CD14-positive monocyte (primary cell): Measurements from ENCODE around the gene HOXB3. TPM values are rescaled to one million over a fixed set of nuclear protein-coding genes. Genes with fewer than 3 reads are reported as not detected.

Experiments
- DNase-seq, 3 donors: peaks; one replicate each; pipeline ENCODE4 v3.0.0-alpha.2; 2011 to 2022
- H2AFZ ChIP-seq: 2 replicates; pipeline ENCODE4 v1.6.0; 2012; ENCODE audit warnings: mild to moderate bottlenecking, low read depth, low read length, inconsistent platforms; ENCODE audit not compliant: insufficient read depth, poor library complexity, severe bottlenecking
- H3K27ac ChIP-seq, 2 donors: 1 replicate in 1 of 2; 2 replicates in 1 of 2; pipeline ENCODE4 v1.5.1; 2012 to 2013; ENCODE audit warnings: low read length in 2 of 2, control low read depth in 1 of 2, inconsistent platforms in 1 of 2, low read depth in 1 of 2, mild to moderate bottlenecking in 1 of 2
- H3K27me3 ChIP-seq, 2 donors: one replicate each; pipeline versions ENCODE4 v1.6.0 to v1.6.1; 2011 to 2013; ENCODE audit warnings: low read length in 2 of 2; ENCODE audit not compliant: control insufficient read depth in 2 of 2, insufficient read depth in 2 of 2
- H3K36me3 ChIP-seq, 2 donors: replicated peaks in 1 of 2; 1 replicate in 1 of 2; 2 replicates in 1 of 2; pipeline versions ENCODE4 v1.5.1 to v1.6.1; 2012 to 2013; ENCODE audit warnings: low read length in 2 of 2, control low read depth in 1 of 2, inconsistent platforms in 1 of 2, mild to moderate bottlenecking in 1 of 2; ENCODE audit not compliant: insufficient read depth in 2 of 2, control insufficient read depth in 1 of 2
- H3K4me1 ChIP-seq, 2 donors: 1 replicate in 1 of 2; 2 replicates in 1 of 2; pipeline versions ENCODE4 v1.5.1 to v1.6.1; 2012 to 2013; ENCODE audit warnings: low read length in 2 of 2, control low read depth in 1 of 2, inconsistent platforms in 1 of 2, mild to moderate bottlenecking in 1 of 2, moderate library complexity in 1 of 2; ENCODE audit not compliant: insufficient read depth in 2 of 2, control insufficient read depth in 1 of 2
- H3K4me2 ChIP-seq: replicated peaks from 2 replicates; pipeline ENCODE3; 2012; ENCODE audit warnings: low read length, moderate library complexity, mild to moderate bottlenecking; ENCODE audit not compliant: poor library complexity, severe bottlenecking; ENCODE audit errors: extremely low read depth
- H3K4me3 ChIP-seq, 3 experiments: fragments of 200-600 bp in 1 of 3; sonication (generic) in 1 of 3; replicated peaks in 1 of 3; 1 replicate in 2 of 3; 2 replicates in 1 of 3; pipeline ENCODE4 v1.5.1; 2011 to 2013; ENCODE audit warnings: low read length in 3 of 3, mild to moderate bottlenecking in 3 of 3, control low read depth in 2 of 3, low read depth in 2 of 3, inconsistent platforms in 1 of 3, moderate library complexity in 1 of 3
- H3K79me2 ChIP-seq: 2 replicates; pipeline ENCODE4 v1.6.0; 2012; ENCODE audit warnings: mild to moderate bottlenecking, control low read depth, inconsistent platforms, low read length, moderate library complexity; ENCODE audit not compliant: insufficient read depth
- H3K9ac ChIP-seq: 2 replicates; pipeline ENCODE4 v1.6.0; 2017; ENCODE audit warnings: low read length, mild to moderate bottlenecking; ENCODE audit not compliant: insufficient read depth, poor library complexity, severe bottlenecking
- H3K9me3 ChIP-seq, 2 donors: replicated peaks in 1 of 2; 1 replicate in 1 of 2; 2 replicates in 1 of 2; pipeline versions ENCODE4 v1.5.1 to v1.6.1; 2012 to 2013; ENCODE audit warnings: low read length in 2 of 2, control low read depth in 1 of 2; ENCODE audit not compliant: control insufficient read depth in 1 of 2, insufficient read depth in 1 of 2
- H4K20me1 ChIP-seq: 2 replicates; pipeline ENCODE4 v1.6.0; 2012; ENCODE audit warnings: mild to moderate bottlenecking, low read length, control low read depth, moderate library complexity; ENCODE audit not compliant: insufficient read depth
- H3K27ac Mint-ChIP-seq, 7 donors: one replicate each; pipeline ENCODE4 v1.8.0; 2020; ENCODE audit warnings: mild to moderate bottlenecking in 7 of 7, mixed read lengths in 7 of 7, moderate library complexity in 6 of 7, inconsistent platforms in 2 of 7
- H3K27me3 Mint-ChIP-seq, 3 donors: one replicate each; pipeline ENCODE4 v1.8.0; 2021 to 2022; ENCODE audit warnings: low read depth in 3 of 3, mild to moderate bottlenecking in 3 of 3, mixed read lengths in 3 of 3, moderate library complexity in 3 of 3, inconsistent platforms in 1 of 3
- H3K36me3 Mint-ChIP-seq, 2 donors: one replicate each; pipeline ENCODE4 v1.8.0; 2020; ENCODE audit warnings: mixed read lengths in 2 of 2, inconsistent platforms in 1 of 2, mild to moderate bottlenecking in 1 of 2
- H3K4me1 Mint-ChIP-seq: one replicate; pipeline ENCODE4 v1.8.0; 2020; ENCODE audit warnings: mild to moderate bottlenecking, mixed read lengths
- H3K4me3 Mint-ChIP-seq, 2 donors: one replicate each; pipeline ENCODE4 v1.8.0; 2020; ENCODE audit warnings: mild to moderate bottlenecking in 2 of 2, mixed read lengths in 2 of 2, moderate library complexity in 1 of 2
- H3K9me3 Mint-ChIP-seq, 7 donors: one replicate each; pipeline ENCODE4 v1.8.0; 2020 to 2022; ENCODE audit warnings: mixed read lengths in 7 of 7, mild to moderate bottlenecking in 6 of 7, moderate library complexity in 6 of 7, inconsistent platforms in 2 of 7
- WGBS: methylation state at CpG from one replicate; pipeline ENCODE4 v1.1.5; 2013; ENCODE audit warnings: missing lambda C conversion rate; ENCODE audit not compliant: insufficient coverage; 5-methylcytosine and 5-hydroxymethylcytosine counted together
- intact Hi-C, 2 donors: fragments of 100-400 bp; cut with micrococcal nuclease; formaldehyde crosslinking; loops; one replicate each; pipeline versions ENCODE4 v1.15.0 to v1.15.1; 2023
- polyA plus RNA-seq, 3 donors: library from polyadenylated mRNA; depleted of rRNA in 1 of 3; unstranded in 2 of 3; stranded (reverse) in 1 of 3; fragments of 300-500 nt in 2 of 3; fragments of >200 nt in 1 of 3; fragmentation: Illumina TruSeq in 2 of 3; gene quantifications; 1 replicate in 2 of 3; 2 replicates in 1 of 3; pipeline ENCODE4 v1.2.3, GENCODE V29; 2012 to 2021
- TF ChIP-seq, protein P1 (sequence below): fragments of 200-600 bp; IDR thresholded peaks from one replicate; pipeline ENCODE4 v1.8.0; 2022; ENCODE audit warnings: antibody characterized with exemption, mild to moderate bottlenecking

Gene HOXB3
- polyA plus RNA-seq, 3 donors: 0.56 TPM; not detected in 2

- Mint-ChIP-seq H3K4me3 (no peak overlapping the region), H3K27me3 (peaks cover 54 to 57% (median 56%) of the 10 kb centered on the region in 3 donors), H3K27ac (no peak overlapping the region), H3K4me1 (peaks cover 22% of the 10 kb centered on the region), H3K36me3 (peaks cover 2 to 10% of the 10 kb centered on the region in 2 donors), H3K9me3 (peaks cover 0 to 11% (median 0%) of the 10 kb centered on the region in 7 donors)
- H3K79me2 ChIP-seq: no peaks in the 10 kb centered on the region
- H3K4me1 ChIP-seq: peaks cover 11 to 21% of the 10 kb centered on the region in 2 donors
- no peak overlapping the region for H3K9ac ChIP-seq
- no peak for DNase-seq
- no peaks in the 10 kb centered on the region for H4K20me1 ChIP-seq
- no peaks in the 10 kb centered on the region for H3K36me3 ChIP-seq
- TF ChIP-seq, protein P1, sequence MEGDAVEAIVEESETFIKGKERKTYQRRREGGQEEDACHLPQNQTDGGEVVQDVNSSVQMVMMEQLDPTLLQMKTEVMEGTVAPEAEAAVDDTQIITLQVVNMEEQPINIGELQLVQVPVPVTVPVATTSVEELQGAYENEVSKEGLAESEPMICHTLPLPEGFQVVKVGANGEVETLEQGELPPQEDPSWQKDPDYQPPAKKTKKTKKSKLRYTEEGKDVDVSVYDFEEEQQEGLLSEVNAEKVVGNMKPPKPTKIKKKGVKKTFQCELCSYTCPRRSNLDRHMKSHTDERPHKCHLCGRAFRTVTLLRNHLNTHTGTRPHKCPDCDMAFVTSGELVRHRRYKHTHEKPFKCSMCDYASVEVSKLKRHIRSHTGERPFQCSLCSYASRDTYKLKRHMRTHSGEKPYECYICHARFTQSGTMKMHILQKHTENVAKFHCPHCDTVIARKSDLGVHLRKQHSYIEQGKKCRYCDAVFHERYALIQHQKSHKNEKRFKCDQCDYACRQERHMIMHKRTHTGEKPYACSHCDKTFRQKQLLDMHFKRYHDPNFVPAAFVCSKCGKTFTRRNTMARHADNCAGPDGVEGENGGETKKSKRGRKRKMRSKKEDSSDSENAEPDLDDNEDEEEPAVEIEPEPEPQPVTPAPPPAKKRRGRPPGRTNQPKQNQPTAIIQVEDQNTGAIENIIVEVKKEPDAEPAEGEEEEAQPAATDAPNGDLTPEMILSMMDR: no peak
- no peaks in the 10 kb centered on the region for H3K9me3 ChIP-seq
- WGBS: 94% methylated on average over 2 of the region's 11 CpGs
- intact Hi-C loops: no loop called here
- no peak overlapping the region for H2AFZ ChIP-seq
- no peak overlapping the region for H3K27ac ChIP-seq
- peaks cover 21 to 48% of the 10 kb centered on the region in 2 donors for H3K27me3 ChIP-seq
- H3K4me3 ChIP-seq: no peak overlapping the region
- no peak overlapping the region for H3K4me2 ChIP-seq
Observed at GRCh38 chr17:48552466-48553189, 37.4 kb downstream of the HOXB3 start.

DNA sequence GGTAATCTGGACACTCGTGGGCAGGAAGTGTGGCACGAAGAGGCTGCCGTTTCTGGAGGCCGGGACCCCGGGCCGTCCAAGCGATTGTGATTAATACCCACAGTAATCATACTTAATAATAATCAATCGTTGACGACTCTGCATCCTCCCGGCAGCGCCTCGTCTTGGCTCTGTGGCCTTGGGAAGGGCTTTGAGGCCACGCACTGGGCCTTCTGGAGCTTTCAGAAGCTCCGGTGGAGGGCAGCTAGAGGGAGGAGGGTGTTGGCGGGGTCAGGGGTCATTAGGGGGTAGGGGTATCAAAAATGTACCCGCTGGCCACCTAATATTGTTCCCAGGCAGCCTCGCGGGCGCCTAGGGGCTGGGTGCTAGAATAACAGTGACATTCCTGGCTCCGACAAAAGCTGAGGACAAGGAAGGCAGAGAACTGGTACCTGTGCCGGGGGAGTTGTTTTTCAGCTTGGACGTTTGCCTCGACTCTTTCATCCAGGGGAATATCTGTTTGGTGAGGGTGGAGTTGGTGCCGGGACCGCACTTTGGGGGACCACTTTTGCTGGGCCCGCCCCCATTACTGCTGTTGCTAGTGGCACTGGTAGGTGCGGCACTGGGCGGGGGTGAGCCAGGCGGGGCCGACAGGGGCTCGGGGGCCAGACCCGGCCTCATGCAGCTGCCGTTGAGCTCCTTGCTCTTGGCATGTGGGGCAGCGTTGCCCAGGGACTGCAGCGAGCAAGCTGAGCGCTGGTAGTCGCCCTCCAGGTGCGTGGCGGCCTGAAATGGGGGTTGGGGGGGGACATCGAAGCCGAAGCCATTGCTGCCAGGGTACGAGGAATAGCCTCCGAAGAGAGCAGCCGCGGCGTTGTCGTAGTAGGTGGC lies 38.2 kb downstream of the HOXB3 start:
- H3K4me3 Mint-ChIP-seq: no peak overlapping the region
- 95% methylated on average over 40 of the region's 47 CpGs for WGBS
- no peak overlapping the region for H3K27ac Mint-ChIP-seq
- no peak overlapping the region for H3K4me2 ChIP-seq
- H3K36me3 Mint-ChIP-seq: peaks cover 2 to 10% of the 10 kb centered on the region in 2 donors
- H3K9ac ChIP-seq: no peak overlapping the region
- no peak overlapping the region for H2AFZ ChIP-seq
- DNase-seq: no peak
- H3K4me1 ChIP-seq: peaks cover 13 to 23% of the 10 kb centered on the region in 2 donors
- no peaks in the 10 kb centered on the region for H3K9me3 ChIP-seq
- peaks cover 0 to 11% (median 0%) of the 10 kb centered on the region in 7 donors for H3K9me3 Mint-ChIP-seq
- intact Hi-C loops: no loop called here
- H3K27me3 Mint-ChIP-seq: peaks cover 55 to 57% (median 56%) of the 10 kb centered on the region in 3 donors
- H3K4me1 Mint-ChIP-seq: peaks cover 28% of the 10 kb centered on the region
- H3K4me3 ChIP-seq: no peak overlapping the region
- TF ChIP-seq, protein P1: no peak
- peaks cover 21 to 48% of the 10 kb centered on the region in 2 donors for H3K27me3 ChIP-seq
- H4K20me1 ChIP-seq: no peaks in the 10 kb centered on the region
- no peaks in the 10 kb centered on the region for H3K79me2 ChIP-seq
- no peaks in the 10 kb centered on the region for H3K36me3 ChIP-seq
- no peak overlapping the region for H3K27ac ChIP-seq
